IMR-90 (cell line): Measurements from ENCODE around the gene NOS1AP. TPM values are rescaled to one million over a fixed set of nuclear protein-coding genes. Genes with fewer than 3 reads are reported as not detected.

Experiments
- ATAC-seq: fragments of 200-7000 bp; cut with Tn5 transposase; 2 replicates; pipeline ENCODE4 v1.9.1; 2020; ENCODE audit warnings: low read depth, mild to moderate bottlenecking, moderate library complexity
- BruUV-seq: library from RNA; stranded (reverse); fragments of 400-500 nt; replicated peaks from 2 replicates; lab custom pipeline; 2021; lab: Mats Ljungman, UMichigan
- CTCF ChIA-PET: fragments of 300-600 bp; formaldehyde crosslinking; extraction: SDS; loops from one replicate; lab custom pipeline; 2021; ENCODE audit warnings: antibody characterized with exemption; lab: Yijun Ruan, JAX
- POLR2A ChIA-PET: fragments of 300-600 bp; sonication (Branson Sonifier 250); formaldehyde crosslinking; loops from one replicate; lab custom pipeline; 2022; ENCODE audit warnings: antibody characterized with exemption; ENCODE audit not compliant: unreplicated experiment; lab: Charles Lee
- DNase-seq: peaks from one replicate; pipeline ENCODE4 v3.0.0; 2013
- H2AFZ ChIP-seq: replicated peaks from 2 replicates; pipeline ENCODE3; 2013; ENCODE audit warnings: low read length, mild to moderate bottlenecking; ENCODE audit not compliant: poor library complexity
- H2AK5ac ChIP-seq: 2 replicates; pipeline ENCODE4 v1.6.1; 2013; ENCODE audit warnings: low read depth, low read length, inconsistent platforms
- H2AK9ac ChIP-seq: replicated peaks from 2 replicates; pipeline ENCODE3; 2013; ENCODE audit warnings: mild to moderate bottlenecking, low read depth, low read length, moderate library complexity; ENCODE audit not compliant: poor library complexity
- H2BK120ac ChIP-seq: 2 replicates; pipeline ENCODE4 v1.6.1; 2013; ENCODE audit warnings: low read depth, low read length, inconsistent platforms
- H2BK15ac ChIP-seq: 3 replicates; pipeline ENCODE4 v1.6.1; 2013; ENCODE audit warnings: low read depth, low read length, inconsistent platforms
- H2BK20ac ChIP-seq: 2 replicates; pipeline ENCODE4 v1.6.1; 2013; ENCODE audit warnings: low read depth, mild to moderate bottlenecking, inconsistent platforms, low read length, moderate library complexity
- H2BK5ac ChIP-seq: 2 replicates; pipeline ENCODE4 v1.6.1; 2013; ENCODE audit warnings: mild to moderate bottlenecking, low read depth, low read length, inconsistent platforms; ENCODE audit not compliant: poor library complexity, severe bottlenecking
- H3K14ac ChIP-seq: replicated peaks from 2 replicates; pipeline ENCODE4 v1.6.1; 2013; ENCODE audit warnings: low read depth, low read length, inconsistent platforms
- H3K18ac ChIP-seq: 2 replicates; pipeline ENCODE4 v1.6.1; 2013; ENCODE audit warnings: low read depth, low read length, control low read depth
- H3K23ac ChIP-seq: 2 replicates; pipeline ENCODE4 v1.6.1; 2013; ENCODE audit warnings: low read depth, low read length, inconsistent platforms
- H3K27ac ChIP-seq: 2 replicates; pipeline ENCODE4 v1.5.1; 2013; ENCODE audit warnings: mild to moderate bottlenecking, control low read depth, low read length; ENCODE audit not compliant: insufficient read depth
- H3K27me3 ChIP-seq: 2 replicates; pipeline ENCODE4 v1.6.1; 2013; ENCODE audit warnings: low read length; ENCODE audit not compliant: control insufficient read depth, insufficient read depth
- H3K36me3 ChIP-seq: 2 replicates; pipeline ENCODE4 v1.6.1; 2013; ENCODE audit warnings: low read length, mixed read lengths; ENCODE audit not compliant: control insufficient read depth, insufficient read depth
- H3K4ac ChIP-seq: 2 replicates; pipeline ENCODE4 v1.6.1; 2013; ENCODE audit warnings: low read depth, low read length, inconsistent platforms
- H3K4me1 ChIP-seq: 2 replicates; pipeline ENCODE4 v1.6.1; 2013; ENCODE audit warnings: low read length, mixed read lengths; ENCODE audit not compliant: control insufficient read depth, insufficient read depth
- H3K4me2 ChIP-seq: 2 replicates; pipeline ENCODE4 v1.6.1; 2013; ENCODE audit warnings: low read depth, mild to moderate bottlenecking, control low read depth, low read length, moderate library complexity
- H3K4me3 ChIP-seq: 2 replicates; pipeline ENCODE4 v1.5.1; 2013; ENCODE audit warnings: low read depth, mild to moderate bottlenecking, control low read depth, low read length, moderate library complexity; ENCODE audit not compliant: insufficient read depth
- H3K56ac ChIP-seq: 2 replicates; pipeline ENCODE4 v1.6.1; 2013; ENCODE audit warnings: low read length, inconsistent platforms; ENCODE audit not compliant: insufficient read depth; ENCODE audit errors: extremely low read depth
- H3K79me1 ChIP-seq, 2 experiments: 2 replicates each; pipeline ENCODE4 v1.6.1; 2013; ENCODE audit warnings: low read length in 2 of 2, inconsistent platforms in 1 of 2, low read depth in 1 of 2
- H3K9ac ChIP-seq: 2 replicates; pipeline ENCODE4 v1.6.1; 2013; ENCODE audit warnings: low read depth, low read length, control low read depth
- H3K9me1 ChIP-seq: 2 replicates; pipeline ENCODE4 v1.6.1; 2013; ENCODE audit warnings: low read length, inconsistent platforms; ENCODE audit not compliant: insufficient read depth
- H3K9me3 ChIP-seq: 2 replicates; pipeline ENCODE4 v1.6.1; 2013; ENCODE audit warnings: low read length; ENCODE audit not compliant: control insufficient read depth, insufficient read depth
- H4K20me1 ChIP-seq: 2 replicates; pipeline ENCODE4 v1.6.1; 2013; ENCODE audit warnings: low read length, inconsistent platforms; ENCODE audit not compliant: insufficient read depth
- H4K5ac ChIP-seq: 2 replicates; pipeline ENCODE4 v1.6.1; 2013; ENCODE audit warnings: mild to moderate bottlenecking, low read depth, low read length, control low read depth
- H4K8ac ChIP-seq, 2 experiments: 2 replicates each; pipeline ENCODE4 v1.6.1; 2013; ENCODE audit warnings: low read depth in 2 of 2, low read length in 2 of 2, control low read depth in 1 of 2, inconsistent platforms in 1 of 2
- H4K91ac ChIP-seq: 2 replicates; pipeline ENCODE4 v1.6.1; 2013; ENCODE audit warnings: low read depth, low read length, inconsistent platforms; ENCODE audit not compliant: insufficient read depth
- BHLHE40 ChIP-seq: fragments of 150-350 bp; IDR thresholded peaks from 2 replicates; pipeline ENCODE4 v1.6.1; 2016; ENCODE audit warnings: mild to moderate bottlenecking, low read depth, low read length
- CEBPB ChIP-seq: IDR thresholded peaks from 2 replicates; pipeline ENCODE4 v1.6.1; 2012; ENCODE audit warnings: low read depth, low read length, improper control_type of control experiment
- CHD1 ChIP-seq: IDR thresholded peaks from 2 replicates; pipeline ENCODE4 v1.6.1; 2012; ENCODE audit warnings: low read depth, low read length, improper control_type of control experiment
- FOS ChIP-seq: fragments of 150-350 bp; IDR thresholded peaks from 2 replicates; pipeline ENCODE4 v1.6.1; 2016; ENCODE audit warnings: low read depth, low read length
- MAFK ChIP-seq: IDR thresholded peaks from 2 replicates; pipeline ENCODE4 v1.6.1; 2012; ENCODE audit warnings: low read depth, low read length, improper control_type of control experiment
- MAZ ChIP-seq: IDR thresholded peaks from 2 replicates; pipeline ENCODE4 v1.6.1; 2012; ENCODE audit warnings: low read depth, mild to moderate bottlenecking, low read length, improper control_type of control experiment, moderate library complexity, borderline replicate concordance
- MXI1 ChIP-seq: IDR thresholded peaks from 2 replicates; pipeline ENCODE4 v1.6.1; 2012; ENCODE audit warnings: low read depth, mild to moderate bottlenecking, low read length, moderate library complexity, borderline replicate concordance
- NFE2L2 ChIP-seq: fragments of 150-350 bp; IDR thresholded peaks from 2 replicates; pipeline ENCODE4 v1.6.1; 2016; ENCODE audit warnings: low read depth, mild to moderate bottlenecking, low read length
- RAD21 ChIP-seq: IDR thresholded peaks from 2 replicates; pipeline ENCODE4 v1.6.1; 2012; ENCODE audit warnings: low read length, improper control_type of control experiment
- RCOR1 ChIP-seq: IDR thresholded peaks from 2 replicates; pipeline ENCODE4 v1.6.1; 2012; ENCODE audit warnings: mild to moderate bottlenecking, low read length, improper control_type of control experiment; ENCODE audit not compliant: insufficient replicate concordance
- RFX5 ChIP-seq: IDR thresholded peaks from 2 replicates; pipeline ENCODE4 v1.8.0; 2012; ENCODE audit warnings: low read depth, mild to moderate bottlenecking, low read length, moderate library complexity
- WGBS, 2 experiments: methylation state at CpG; one replicate each; pipeline versions ENCODE4 v1.1.5 to v1.1.7; 2013; ENCODE audit warnings: missing lambda C conversion rate in 2 of 2; ENCODE audit not compliant: insufficient read length in 1 of 2; ENCODE audit errors: extremely low coverage in 2 of 2; 5-methylcytosine and 5-hydroxymethylcytosine counted together
- dilution Hi-C: fragments of 300-500 bp; cut with HindIII; formaldehyde crosslinking; loops from one replicate; pipeline ENCODE4 v1.14.3; 2018; ENCODE audit warnings: low sequenced_read_pairs; ENCODE audit not compliant: unreplicated experiment
- in situ Hi-C: fragments of 300-500 bp; cut with MboI; formaldehyde crosslinking; loops from 3 replicates; pipeline ENCODE4 v1.14.3; 2019; ENCODE audit warnings: low sequenced_read_pairs, inconsistent platforms, mixed read lengths
- intact Hi-C: fragments of 100-400 bp; cut with micrococcal nuclease; formaldehyde crosslinking; loops from 2 replicates; pipeline ENCODE4 v1.10.0; 2022
- polyA plus RNA-seq, 3 experiments: library from polyadenylated mRNA; depleted of rRNA; stranded (reverse); fragments of >200 nt; gene quantifications; 2 replicates each; pipeline ENCODE4 v1.2.3, GENCODE V29; 2012; ENCODE audit warnings: low replicate concordance in 1 of 3
- total RNA-seq: library from RNA; depleted of rRNA; stranded (reverse); fragments of >200 nt; gene quantifications from 2 replicates; pipeline ENCODE4 v1.2.3, GENCODE V29; 2012
- TF ChIP-seq, protein P1 (sequence below): fragments of 150-350 bp; IDR thresholded peaks from 2 replicates; pipeline ENCODE4 v1.6.1; 2017; ENCODE audit warnings: mild to moderate bottlenecking, antibody characterized with exemption, low read length, low read depth
- TF ChIP-seq, protein P2 (sequence below): conservative IDR thresholded peaks from 2 replicates; pipeline ENCODE4 v1.5.1; 2012; ENCODE audit warnings: mild to moderate bottlenecking, low read depth, low read length, improper control_type of control experiment

NOS1AP gene
- total and polyA plus RNA-seq, 2 of the 4 experiments (the other 2 are of a cell fraction), result 0.18 to 0.19 TPM

DNA sequence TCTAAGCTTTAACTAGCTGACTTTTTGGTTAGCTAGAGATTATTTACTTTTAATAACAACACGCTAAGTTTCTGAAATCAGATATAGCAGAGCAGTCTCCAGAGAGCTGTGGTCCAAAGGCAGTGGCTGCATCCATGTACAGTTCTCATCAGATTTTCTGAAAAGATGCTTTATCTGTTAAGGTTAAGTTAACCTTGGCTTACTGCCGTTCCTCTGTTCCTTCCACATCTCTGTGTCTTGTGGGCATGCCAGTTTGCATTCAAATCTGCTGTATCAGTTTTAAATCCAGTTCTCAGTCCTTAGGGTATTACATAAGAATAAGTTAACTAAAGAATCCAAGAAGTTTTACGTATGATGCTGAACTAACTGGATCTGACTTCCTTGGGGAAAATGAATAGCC is 260.3 kb downstream of the NOS1AP start:
- Histone ChIP-seq H3K79me1 (no peaks in the 10 kb centered on the region), H2BK20ac (no peak overlapping the region), H2BK15ac (no peak overlapping the region), H4K8ac (no peak overlapping the region), H2BK5ac (no peak overlapping the region), H2BK120ac (no peak overlapping the region), H3K9ac (no peak overlapping the region), H3K36me3 (no peaks in the 10 kb centered on the region), H3K4me3 (no peak overlapping the region), H3K4me1 (no peaks in the 10 kb centered on the region), H3K18ac (no peak overlapping the region), H3K9me3 (no peaks in the 10 kb centered on the region), H3K9me1 (no peaks in the 10 kb centered on the region), H4K20me1 (no peaks in the 10 kb centered on the region), H2AFZ (no peak overlapping the region), H2AK5ac (no peak overlapping the region), H4K5ac (no peak overlapping the region), H3K14ac (no peak overlapping the region), H3K27me3 (peaks cover 12% of the 10 kb centered on the region), H4K91ac (no peak overlapping the region), H3K56ac (no peak overlapping the region), H3K23ac (no peak overlapping the region), H3K4ac (no peak overlapping the region), H2AK9ac (no peak overlapping the region), H3K27ac (no peak overlapping the region), H3K4me2 (no peak overlapping the region)
- CTCF ChIA-PET, result no interaction called here
- BruUV-seq, result no TSS peak
- ATAC-seq (no peak), DNase-seq (no peak)
- in situ Hi-C loops (no loop called here), intact Hi-C loops (no loop called here), dilution Hi-C loops (no loop called here)
- no peak for TF ChIP-seq MAFK
- TF ChIP-seq, protein P1, sequence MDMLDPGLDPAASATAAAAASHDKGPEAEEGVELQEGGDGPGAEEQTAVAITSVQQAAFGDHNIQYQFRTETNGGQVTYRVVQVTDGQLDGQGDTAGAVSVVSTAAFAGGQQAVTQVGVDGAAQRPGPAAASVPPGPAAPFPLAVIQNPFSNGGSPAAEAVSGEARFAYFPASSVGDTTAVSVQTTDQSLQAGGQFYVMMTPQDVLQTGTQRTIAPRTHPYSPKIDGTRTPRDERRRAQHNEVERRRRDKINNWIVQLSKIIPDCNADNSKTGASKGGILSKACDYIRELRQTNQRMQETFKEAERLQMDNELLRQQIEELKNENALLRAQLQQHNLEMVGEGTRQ, result no peak
- no peak for TF ChIP-seq NFE2L2
- no peak for TF ChIP-seq RCOR1
- TF ChIP-seq RFX5, result no peak
- no peak for TF ChIP-seq MAZ
- TF ChIP-seq FOS, result no peak
- no peak for TF ChIP-seq RAD21
- no peak for TF ChIP-seq CHD1
- TF ChIP-seq, protein P2, sequence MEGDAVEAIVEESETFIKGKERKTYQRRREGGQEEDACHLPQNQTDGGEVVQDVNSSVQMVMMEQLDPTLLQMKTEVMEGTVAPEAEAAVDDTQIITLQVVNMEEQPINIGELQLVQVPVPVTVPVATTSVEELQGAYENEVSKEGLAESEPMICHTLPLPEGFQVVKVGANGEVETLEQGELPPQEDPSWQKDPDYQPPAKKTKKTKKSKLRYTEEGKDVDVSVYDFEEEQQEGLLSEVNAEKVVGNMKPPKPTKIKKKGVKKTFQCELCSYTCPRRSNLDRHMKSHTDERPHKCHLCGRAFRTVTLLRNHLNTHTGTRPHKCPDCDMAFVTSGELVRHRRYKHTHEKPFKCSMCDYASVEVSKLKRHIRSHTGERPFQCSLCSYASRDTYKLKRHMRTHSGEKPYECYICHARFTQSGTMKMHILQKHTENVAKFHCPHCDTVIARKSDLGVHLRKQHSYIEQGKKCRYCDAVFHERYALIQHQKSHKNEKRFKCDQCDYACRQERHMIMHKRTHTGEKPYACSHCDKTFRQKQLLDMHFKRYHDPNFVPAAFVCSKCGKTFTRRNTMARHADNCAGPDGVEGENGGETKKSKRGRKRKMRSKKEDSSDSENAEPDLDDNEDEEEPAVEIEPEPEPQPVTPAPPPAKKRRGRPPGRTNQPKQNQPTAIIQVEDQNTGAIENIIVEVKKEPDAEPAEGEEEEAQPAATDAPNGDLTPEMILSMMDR, result no peak
- no peak for TF ChIP-seq BHLHE40
- TF ChIP-seq CEBPB, result no peak
- TF ChIP-seq MXI1, result no peak
- no CpG with 5 or more reads among the region's 3 CpGs for WGBS, 2 experiments
- POLR2A ChIA-PET, result no interaction called here
